Lower leg skin (tissue), 4 donors: ENCODE results near the gene NRXN3. TPM values are rescaled to one million over a fixed set of nuclear protein-coding genes. Genes with fewer than 3 reads are reported as not detected.

ENCODE experiments used
- DNase-seq, 2 donors: peaks; one replicate each; pipeline ENCODE4 v3.0.0-alpha.2; 2019; ENCODE audit warnings: low spot score in 2 of 2
- H3K4me3 ChIP-seq: fragments of 200-600 bp; sonication (generic); 2 replicates; pipeline ENCODE4 v1.5.1; 2017; ENCODE audit warnings: mild to moderate bottlenecking, low read depth; ENCODE audit not compliant: poor library complexity, severe bottlenecking
- CTCF ChIP-seq, 3 donors: fragments of 450-650 bp; IDR thresholded peaks; one replicate each; pipeline ENCODE4 v1.5.1; 2016; ENCODE audit warnings: antibody characterized with exemption in 3 of 3, mild to moderate bottlenecking in 3 of 3, moderate library complexity in 2 of 3
- POLR2A ChIP-seq, 2 donors: fragments of 450-650 bp; IDR thresholded peaks; one replicate each; pipeline ENCODE4 v1.6.1; 2016 to 2017; ENCODE audit warnings: antibody characterized with exemption in 2 of 2, mild to moderate bottlenecking in 1 of 2, moderate library complexity in 1 of 2
- WGBS, 2 donors: methylation state at CpG; one replicate each; pipeline ENCODE4 v1.1.5; 2018; 5-methylcytosine and 5-hydroxymethylcytosine counted together
- intact Hi-C: fragments of 100-400 bp; cut with DNase I; formaldehyde crosslinking; loops from one replicate; pipeline ENCODE4 v1.15.0; 2023; ENCODE audit warnings: low total_unique reads
- total RNA-seq, 4 donors: library from RNA; depleted of rRNA; stranded (reverse); fragments of >200 nt; gene quantifications; one replicate each; pipeline ENCODE4 v1.1.0, GENCODE V29; 2016

Gene NRXN3
- total RNA-seq, 4 donors from 2014 or later = 0.61 to 2.4 (median 1.7) TPM

GRCh38 chr14:79706382-79706781, 1536.2 kb downstream of the NRXN3 start:
- intact Hi-C loops = no loop called here
- WGBS, 2 donors = 59 to 71% methylated on average over 2 of the region's 2 CpGs
- TF ChIP-seq POLR2A (IDR thresholded peaks at IDR 0.05) (no peak), CTCF (IDR thresholded peaks at IDR 0.05) (no peak)
- H3K4me3 ChIP-seq = no peak overlapping the region
- DNase-seq = no peak

- no peak overlapping the region for H3K4me3 ChIP-seq
- intact Hi-C loops = no loop called here
- WGBS, 2 donors = 42 to 53% methylated on average over 9 of the region's 9 CpGs
- TF ChIP-seq CTCF (IDR thresholded peaks at IDR 0.05) = no peak
- TF ChIP-seq POLR2A (IDR thresholded peaks at IDR 0.05) = no peak
- DNase-seq = no peak
Observed at GRCh38 chr14:79708426-79709388, 1538.5 kb downstream of the NRXN3 start.

GRCh38 chr14:79709573-79709972, 1539.4 kb downstream of the NRXN3 start:
- DNase-seq = no peak
- TF ChIP-seq POLR2A (IDR thresholded peaks at IDR 0.05) (no peak), CTCF (IDR thresholded peaks at IDR 0.05) (no peak)
- no peak overlapping the region for H3K4me3 ChIP-seq
- intact Hi-C loops = no loop called here
- WGBS, 2 donors = 70 to 81% methylated on average over 3 of the region's 3 CpGs

GRCh38 chr14:79712302-79712950, 1542.3 kb downstream of the NRXN3 start:
- no peak for DNase-seq
- intact Hi-C loops = no loop called here
- 49 to 53% methylated on average over 11 of the region's 11 CpGs for whole genome bisulfite sequencing, 2 donors
- no peak for TF ChIP-seq POLR2A (IDR thresholded peaks at IDR 0.05)
- TF ChIP-seq CTCF (IDR thresholded peaks at IDR 0.05) = no peak
- no peak overlapping the region for H3K4me3 ChIP-seq

- WGBS, 2 donors = 44 to 49% methylated on average over 5 of the region's 5 CpGs
- H3K4me3 ChIP-seq = no peak overlapping the region
- TF ChIP-seq POLR2A (IDR thresholded peaks at IDR 0.05) (no peak), CTCF (IDR thresholded peaks at IDR 0.05) (no peak)
- intact Hi-C loops = no loop called here
- no peak for DNase-seq
Observed at GRCh38 chr14:79721399-79722084, 1551.4 kb downstream of the NRXN3 start.
